HepG2 (cell line): ENCODE data around the gene MID2. TPM values are rescaled to one million over a fixed set of nuclear protein-coding genes. Genes with fewer than 3 reads are reported as not detected.

Experiments
- ATAC-seq: fragments of 200-7000 bp; cut with Tn5 transposase; 3 replicates; pipeline ENCODE4 v1.9.1; 2020; ENCODE audit warnings: mild to moderate bottlenecking, moderate library complexity
- BruUV-seq: library from RNA; stranded (reverse); fragments of 400-500 nt; replicated peaks from 2 replicates; lab custom pipeline; 2021; lab: Mats Ljungman, UMichigan
- CTCF ChIA-PET: fragments of 300-600 bp; formaldehyde crosslinking; extraction: SDS; loops from one replicate; lab custom pipeline; 2021; ENCODE audit warnings: low total read pairs, inconsistent platforms, low intra/inter-chr PET ratio; lab: Yijun Ruan, JAX
- POLR2A ChIA-PET: fragments of 350-600 bp; sonication (Branson Sonifier 250); formaldehyde crosslinking; loops from one replicate; lab custom pipeline; 2020; ENCODE audit warnings: antibody characterized with exemption, inconsistent platforms; lab: Yijun Ruan, JAX
- DNase-seq: peaks from one replicate; pipeline ENCODE4 v3.0.0-alpha.2; 2015; ENCODE audit warnings: low spot score
- FAIRE-seq: peaks from 3 replicates; lab custom pipeline; 2011; peaks lifted over from hg19 to GRCh38; lab: Jason Lieb, UNC
- H2AFZ ChIP-seq: one replicate; pipeline ENCODE4 v1.6.1; 2011; ENCODE audit warnings: low read length, inconsistent platforms
- H3K27ac ChIP-seq: fragments of 300-600 bp; 3 replicates; pipeline ENCODE4 v1.8.0; 2011; ENCODE audit warnings: mixed run types, mild to moderate bottlenecking, mixed read lengths, low read length, inconsistent platforms; ENCODE audit not compliant: insufficient read depth; ENCODE audit errors: extremely low read length
- H3K27me3 ChIP-seq, 2 experiments: fragments of 200-600 bp in 1 of 2; 2 replicates in 1 of 2; 3 replicates in 1 of 2; pipeline versions ENCODE4 v1.6.0 to v1.8.0; 2011; ENCODE audit warnings: low read length in 2 of 2, mild to moderate bottlenecking in 2 of 2, moderate library complexity in 2 of 2, inconsistent platforms in 1 of 2; ENCODE audit not compliant: insufficient read depth in 2 of 2, control insufficient read depth in 1 of 2
- H3K36me3 ChIP-seq, 2 experiments: fragments of 200-600 bp in 1 of 2; replicated peaks in 1 of 2; 2 replicates in 1 of 2; 3 replicates in 1 of 2; pipeline versions ENCODE4 v1.5.1 to v1.8.0; 2011; ENCODE audit warnings: low read length in 2 of 2, inconsistent platforms in 1 of 2; ENCODE audit not compliant: insufficient read depth in 2 of 2, control insufficient read depth in 1 of 2
- H3K4me1 ChIP-seq: 2 replicates; pipeline ENCODE4 v1.5.1; 2012; ENCODE audit warnings: low read length, inconsistent platforms; ENCODE audit not compliant: insufficient read depth
- H3K4me2 ChIP-seq: 2 replicates; pipeline ENCODE4 v1.6.0; 2011; ENCODE audit warnings: low read depth, low read length, inconsistent platforms
- H3K4me3 ChIP-seq, 3 experiments: fragments of 200-600 bp in 1 of 3; sonication (generic), shearing (Covaris generic) in 1 of 3; replicated peaks in 1 of 3; 2 replicates each; pipeline ENCODE4 v1.5.1; 2011 to 2016; ENCODE audit warnings: low read length in 3 of 3, inconsistent platforms in 2 of 3, low read depth in 2 of 3, mild to moderate bottlenecking in 2 of 3, control low read depth in 1 of 3, mixed read lengths in 1 of 3; ENCODE audit not compliant: insufficient read depth in 1 of 3
- H3K79me2 ChIP-seq: one replicate; pipeline ENCODE4 v1.6.1; 2011; ENCODE audit warnings: low read length, inconsistent platforms; ENCODE audit not compliant: insufficient read depth
- H3K9ac ChIP-seq: 2 replicates; pipeline ENCODE4 v1.6.0; 2011; ENCODE audit warnings: mild to moderate bottlenecking, low read depth, low read length, inconsistent platforms; ENCODE audit not compliant: insufficient read depth
- H3K9me3 ChIP-seq: 2 replicates; pipeline ENCODE4 v1.5.1; 2012; ENCODE audit warnings: mild to moderate bottlenecking, low read length
- H4K20me1 ChIP-seq: 2 replicates; pipeline ENCODE4 v1.6.0; 2011; ENCODE audit warnings: inconsistent platforms, mild to moderate bottlenecking, low read length, moderate library complexity; ENCODE audit not compliant: insufficient read depth
- WGBS: methylation state at CpG from one replicate; pipeline ENCODE4 v1.1.6; 2017; ENCODE audit warnings: low lambda C conversion rate; 5-methylcytosine and 5-hydroxymethylcytosine counted together
- in situ Hi-C: cut with HindIII; loops from 2 replicates; pipeline ENCODE4 v1.10.0; 2017; ENCODE audit warnings: low pct_unique_long_range_greater_than_20kb; ENCODE audit not compliant: extremely low pct_ligation_motif_present
- intact Hi-C: fragments of 100-400 bp; cut with micrococcal nuclease; formaldehyde crosslinking; loops from one replicate; pipeline ENCODE4 v1.10.0; 2022; ENCODE audit not compliant: unreplicated experiment
- polyA plus RNA-seq, 8 experiments: library from polyadenylated mRNA; depleted of rRNA in 3 of 8; stranded (reverse) in 7 of 8; unstranded in 1 of 8; fragments of >200 nt; fragmentation: Illumina TruSeq in 4 of 8; extraction: Trizol in 4 of 8; gene quantifications; 2 replicates each; pipeline versions ENCODE4 v1.2.1 to v1.2.3, GENCODE V29; 2011 to 2016; ENCODE audit warnings: low read depth in 4 of 8, missing spikeins in 1 of 8, mixed read lengths in 1 of 8; ENCODE audit not compliant: insufficient read depth in 1 of 8
- total RNA-seq, 5 experiments: library from RNA; depleted of rRNA; stranded (reverse); fragments of >200 nt; fragmentation: Illumina TruSeq; extraction: Trizol; gene quantifications; 2 replicates each; pipeline ENCODE4 v1.2.3, GENCODE V29; 2016; ENCODE audit warnings: low read depth in 1 of 5
- TF ChIP-seq, protein P1 (sequence below): sonication (generic); formaldehyde crosslinking; IDR thresholded peaks from 2 replicates; pipeline ENCODE4 v1.4.0; 2020; ENCODE audit warnings: missing genetic modification reagents

The MID2 gene
- total and polyA plus RNA-seq, 2 of the 13 experiments (the other 11 are each of a cell fraction or from before 2014, with no cell fraction given), result 0.05 to 0.09 TPM

DNA sequence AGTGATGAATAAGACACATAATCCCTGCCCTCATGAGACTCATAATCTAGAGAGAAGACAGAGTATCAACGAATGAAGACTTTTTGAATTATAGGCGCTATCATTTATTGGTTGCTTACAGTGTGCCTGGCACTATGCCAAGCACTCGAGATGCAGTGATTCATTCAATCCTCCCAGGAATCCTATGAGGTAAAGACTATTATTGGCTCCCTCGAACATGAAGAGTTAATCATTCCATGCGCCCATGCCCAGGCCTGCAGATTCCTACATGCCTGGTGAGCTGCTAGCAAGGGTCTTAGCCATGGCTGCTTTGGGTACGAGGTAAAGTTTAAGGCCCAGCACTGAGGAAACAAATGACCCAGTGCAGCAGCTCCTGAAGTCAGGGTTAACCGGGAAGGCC lies 109.5 kb downstream of the MID2 start:
- CTCF ChIA-PET, result no interaction called here
- intact Hi-C loops, result no loop called here
- H3K9ac ChIP-seq, result no peak overlapping the region

More for the DNA sequence above, 109.5 kb downstream of the MID2 start:
- POLR2A ChIA-PET, result no interaction called here
- H3K27ac ChIP-seq, result no peak overlapping the region
- in situ Hi-C loops, result no loop called here
- FAIRE-seq (no peak), ATAC-seq (no peak), DNase-seq (no peak)
- H3K4me3 ChIP-seq, result no peak overlapping the region
- no peak overlapping the region for H2AFZ ChIP-seq
- no peaks in the 10 kb centered on the region for H3K36me3 ChIP-seq
- H3K4me2 ChIP-seq, result no peak overlapping the region
- no peaks in the 10 kb centered on the region for H3K27me3 ChIP-seq
- 19% methylated on average over 4 of the region's 7 CpGs for WGBS
- H3K4me1 ChIP-seq, result no peaks in the 10 kb centered on the region
- TF ChIP-seq, protein P1, sequence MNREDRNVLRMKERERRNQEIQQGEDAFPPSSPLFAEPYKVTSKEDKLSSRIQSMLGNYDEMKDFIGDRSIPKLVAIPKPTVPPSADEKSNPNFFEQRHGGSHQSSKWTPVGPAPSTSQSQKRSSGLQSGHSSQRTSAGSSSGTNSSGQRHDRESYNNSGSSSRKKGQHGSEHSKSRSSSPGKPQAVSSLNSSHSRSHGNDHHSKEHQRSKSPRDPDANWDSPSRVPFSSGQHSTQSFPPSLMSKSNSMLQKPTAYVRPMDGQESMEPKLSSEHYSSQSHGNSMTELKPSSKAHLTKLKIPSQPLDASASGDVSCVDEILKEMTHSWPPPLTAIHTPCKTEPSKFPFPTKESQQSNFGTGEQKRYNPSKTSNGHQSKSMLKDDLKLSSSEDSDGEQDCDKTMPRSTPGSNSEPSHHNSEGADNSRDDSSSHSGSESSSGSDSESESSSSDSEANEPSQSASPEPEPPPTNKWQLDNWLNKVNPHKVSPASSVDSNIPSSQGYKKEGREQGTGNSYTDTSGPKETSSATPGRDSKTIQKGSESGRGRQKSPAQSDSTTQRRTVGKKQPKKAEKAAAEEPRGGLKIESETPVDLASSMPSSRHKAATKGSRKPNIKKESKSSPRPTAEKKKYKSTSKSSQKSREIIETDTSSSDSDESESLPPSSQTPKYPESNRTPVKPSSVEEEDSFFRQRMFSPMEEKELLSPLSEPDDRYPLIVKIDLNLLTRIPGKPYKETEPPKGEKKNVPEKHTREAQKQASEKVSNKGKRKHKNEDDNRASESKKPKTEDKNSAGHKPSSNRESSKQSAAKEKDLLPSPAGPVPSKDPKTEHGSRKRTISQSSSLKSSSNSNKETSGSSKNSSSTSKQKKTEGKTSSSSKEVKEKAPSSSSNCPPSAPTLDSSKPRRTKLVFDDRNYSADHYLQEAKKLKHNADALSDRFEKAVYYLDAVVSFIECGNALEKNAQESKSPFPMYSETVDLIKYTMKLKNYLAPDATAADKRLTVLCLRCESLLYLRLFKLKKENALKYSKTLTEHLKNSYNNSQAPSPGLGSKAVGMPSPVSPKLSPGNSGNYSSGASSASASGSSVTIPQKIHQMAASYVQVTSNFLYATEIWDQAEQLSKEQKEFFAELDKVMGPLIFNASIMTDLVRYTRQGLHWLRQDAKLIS (CRISPR knock-in tag), result no peak
- no TSS peak for BruUV-seq
- no peaks in the 10 kb centered on the region for H3K9me3 ChIP-seq
- H4K20me1 ChIP-seq, result no peaks in the 10 kb centered on the region
- no peaks in the 10 kb centered on the region for H3K79me2 ChIP-seq
